ENCODE measurements around the gene XPA. TPM values are rescaled to one million over a fixed set of nuclear protein-coding genes. Genes with fewer than 3 reads are reported as not detected.

The XPA gene
- total RNA-seq, 1 donor from 2014 or later: 13.7 TPM

- Mint-ChIP-seq H3K4me1 (ENCODE audit: unreplicated experiment) (no peaks in the 10 kb centered on the region), H3K27me3 (no peaks in the 10 kb centered on the region), H3K9me3 (no peaks in the 10 kb centered on the region), H3K36me3 (peaks cover 59% of the 10 kb centered on the region), H3K27ac (no peak overlapping the region), H3K4me3 (no peak overlapping the region)
- DNase-seq (ENCODE audit: extremely low spot score, unreplicated experiment): no peak
- TF ChIP-seq CTCF (conservative IDR thresholded peaks at IDR 0.05): no peak
Observed at GRCh38 chr9:97658707-97659106, 38.4 kb downstream of the XPA start.

GRCh38 chr9:97651646-97652045 lies 45.5 kb downstream of the XPA start:
- TF ChIP-seq CTCF (conservative IDR thresholded peaks at IDR 0.05): no peak
- Mint-ChIP-seq H3K27me3 (no peaks in the 10 kb centered on the region), H3K36me3 (peaks cover 30% of the 10 kb centered on the region), H3K9me3 (no peaks in the 10 kb centered on the region), H3K4me1 (ENCODE audit: unreplicated experiment) (no peaks in the 10 kb centered on the region), H3K4me3 (no peak overlapping the region), H3K27ac (no peak overlapping the region)
- no peak for DNase-seq (ENCODE audit: extremely low spot score, unreplicated experiment)

- H3K4me1 Mint-ChIP-seq (ENCODE audit: unreplicated experiment): no peaks in the 10 kb centered on the region
- no peaks in the 10 kb centered on the region for H3K9me3 Mint-ChIP-seq
- no peak overlapping the region for H3K27ac Mint-ChIP-seq
- TF ChIP-seq CTCF (conservative IDR thresholded peaks at IDR 0.05): no peak
- H3K36me3 Mint-ChIP-seq: peaks cover 19% of the 10 kb centered on the region
- H3K27me3 Mint-ChIP-seq: no peaks in the 10 kb centered on the region
- H3K4me3 Mint-ChIP-seq: no peak overlapping the region
- no peak for DNase-seq (ENCODE audit: extremely low spot score, unreplicated experiment)
Observed at GRCh38 chr9:97647996-97648395, 49.1 kb downstream of the XPA start.

GRCh38 chr9:97645720-97646119 lies 51.4 kb downstream of the XPA start:
- no peak overlapping the region for H3K4me3 Mint-ChIP-seq
- H3K4me1 Mint-ChIP-seq (ENCODE audit: unreplicated experiment): no peaks in the 10 kb centered on the region
- peaks cover 15% of the 10 kb centered on the region for H3K36me3 Mint-ChIP-seq
- DNase-seq (ENCODE audit: extremely low spot score, unreplicated experiment): no peak
- H3K27ac Mint-ChIP-seq: no peak overlapping the region
- no peaks in the 10 kb centered on the region for H3K27me3 Mint-ChIP-seq
- H3K9me3 Mint-ChIP-seq: no peaks in the 10 kb centered on the region
- no peak for TF ChIP-seq CTCF (conservative IDR thresholded peaks at IDR 0.05)

- Mint-ChIP-seq H3K36me3 (peaks cover 5% of the 10 kb centered on the region), H3K9me3 (no peaks in the 10 kb centered on the region), H3K27me3 (no peaks in the 10 kb centered on the region), H3K27ac (no peak overlapping the region), H3K4me3 (no peak overlapping the region), H3K4me1 (ENCODE audit: unreplicated experiment) (peaks cover 21% of the 10 kb centered on the region)
- TF ChIP-seq CTCF (conservative IDR thresholded peaks at IDR 0.05): no peak
- no peak for DNase-seq (ENCODE audit: extremely low spot score, unreplicated experiment)
Observed at GRCh38 chr9:97640325-97640724, 56.8 kb downstream of the XPA start.

- Mint-ChIP-seq H3K27me3 (no peaks in the 10 kb centered on the region), H3K9me3 (no peaks in the 10 kb centered on the region), H3K4me3 (no peak overlapping the region), H3K36me3 (peaks cover 3% of the 10 kb centered on the region), H3K4me1 (ENCODE audit: unreplicated experiment) (peaks cover 27% of the 10 kb centered on the region), H3K27ac (no peak overlapping the region)
- TF ChIP-seq CTCF (conservative IDR thresholded peaks at IDR 0.05): peak; percentile 50
- DNase-seq (ENCODE audit: extremely low spot score, unreplicated experiment): no peak
Observed at GRCh38 chr9:97638666-97639065, 58.5 kb downstream of the XPA start.
